Activated CD8-positive, alpha-beta memory T cell treated with anti-CD3 and anti-CD28 coated beads, Interleukin-2, amount 50 U/mL, for 1 hour (primary cell): Measurements from ENCODE around the gene ARHGAP18.

ENCODE experiments used
- DNase-seq: peaks from one replicate; pipeline ENCODE4 v3.0.0-alpha.2; 2020; ENCODE audit errors: extremely low read depth

ARHGAP18 gene

DNA sequence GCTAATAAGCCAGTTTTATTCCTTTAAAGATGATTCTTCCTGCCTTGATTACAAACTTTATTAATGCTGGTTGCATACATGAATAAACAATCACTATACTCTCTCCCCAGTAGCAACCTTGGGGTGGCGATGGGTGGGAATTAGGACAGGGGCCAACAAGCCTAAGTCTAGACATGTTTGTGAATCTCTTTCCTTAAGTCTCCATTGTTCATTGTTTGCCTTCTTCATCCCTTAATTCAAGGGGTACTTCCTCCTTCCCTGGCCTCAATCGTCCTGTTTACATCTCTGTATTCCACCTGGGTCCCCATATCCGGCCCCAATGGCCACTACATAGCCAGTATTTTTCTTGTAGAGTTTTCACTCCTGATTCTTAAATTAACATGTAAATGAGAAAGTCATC lies 66.0 kb downstream of the ARHGAP18 start:
- no peak for DNase-seq

DNA sequence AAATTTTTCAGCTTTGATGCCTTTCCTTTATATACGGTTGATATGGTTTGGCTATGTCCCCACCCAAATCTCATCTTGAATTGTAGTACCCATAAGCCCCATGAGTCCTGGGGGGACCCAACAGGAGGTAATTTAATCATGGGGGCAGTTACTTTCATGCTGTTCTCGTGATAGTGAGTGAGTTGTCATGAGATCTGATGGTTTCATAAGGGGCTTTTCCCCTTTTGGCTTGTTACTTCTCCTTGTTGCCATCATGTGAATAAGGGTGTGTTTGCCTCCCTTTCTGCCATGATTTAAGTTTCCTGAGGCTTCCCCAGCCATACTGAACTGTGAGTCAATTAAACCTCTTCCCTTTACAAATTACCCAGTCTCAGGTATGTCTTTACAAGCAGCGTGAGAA lies 66.8 kb downstream of the ARHGAP18 start:
- DNase-seq: no peak

DNA sequence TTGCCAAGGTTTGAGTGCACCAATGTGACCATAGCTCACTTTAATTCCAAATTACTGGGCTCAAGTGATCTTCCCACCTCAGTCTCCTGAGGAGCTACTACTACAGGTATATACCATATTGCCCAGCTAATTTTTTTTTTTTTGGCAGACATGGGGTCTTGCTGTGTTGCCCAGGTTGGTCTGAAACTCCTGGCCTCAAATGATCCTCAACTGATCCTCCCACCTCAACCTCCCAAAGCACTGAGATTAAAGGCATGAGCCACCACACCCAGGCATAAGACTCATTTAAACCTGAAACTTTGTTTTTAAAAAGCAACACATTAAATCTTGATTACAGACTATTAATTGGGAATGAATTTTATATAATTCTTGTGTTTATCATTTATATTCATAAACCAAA lies 67.7 kb downstream of the ARHGAP18 start:
- DNase-seq: no peak

DNA sequence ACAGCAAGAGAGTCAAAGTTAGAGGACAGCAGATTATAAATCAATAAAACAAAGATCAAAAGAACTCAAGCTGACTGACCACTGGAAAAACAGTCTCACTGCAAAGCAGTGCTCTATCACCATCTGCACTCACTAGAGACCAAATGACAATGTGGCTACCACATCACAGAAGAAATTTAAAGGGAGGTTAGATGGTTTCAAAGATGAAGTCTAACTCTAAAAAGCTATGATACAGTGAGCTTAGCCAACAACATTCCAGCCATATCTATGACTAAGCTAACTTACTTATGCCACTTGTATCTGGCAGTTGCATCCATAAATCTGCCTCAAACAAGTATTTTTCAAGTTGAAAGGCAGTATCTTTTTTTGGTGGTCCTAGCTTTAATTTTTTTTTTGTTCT lies 68.6 kb downstream of the ARHGAP18 start:
- DNase-seq: no peak

DNA sequence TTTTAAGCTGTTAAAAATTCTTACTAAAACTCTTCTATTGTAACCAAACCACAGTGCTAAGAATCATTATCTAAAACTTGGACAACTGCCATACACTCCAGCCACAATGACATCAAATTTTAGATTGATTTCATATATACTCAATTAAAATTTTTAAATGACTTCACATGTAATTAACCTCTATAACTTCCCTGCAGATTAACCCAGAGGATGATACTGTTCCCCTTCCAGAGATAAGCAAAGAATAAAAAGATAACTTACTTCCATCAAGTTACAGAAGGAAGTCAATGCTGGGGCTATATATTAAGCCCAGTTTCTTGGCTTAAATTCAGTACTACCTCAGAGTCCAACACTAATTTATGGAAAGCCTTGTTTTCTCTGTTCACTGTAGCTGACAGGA lies 71.3 kb downstream of the ARHGAP18 start:
- no peak for DNase-seq

DNA sequence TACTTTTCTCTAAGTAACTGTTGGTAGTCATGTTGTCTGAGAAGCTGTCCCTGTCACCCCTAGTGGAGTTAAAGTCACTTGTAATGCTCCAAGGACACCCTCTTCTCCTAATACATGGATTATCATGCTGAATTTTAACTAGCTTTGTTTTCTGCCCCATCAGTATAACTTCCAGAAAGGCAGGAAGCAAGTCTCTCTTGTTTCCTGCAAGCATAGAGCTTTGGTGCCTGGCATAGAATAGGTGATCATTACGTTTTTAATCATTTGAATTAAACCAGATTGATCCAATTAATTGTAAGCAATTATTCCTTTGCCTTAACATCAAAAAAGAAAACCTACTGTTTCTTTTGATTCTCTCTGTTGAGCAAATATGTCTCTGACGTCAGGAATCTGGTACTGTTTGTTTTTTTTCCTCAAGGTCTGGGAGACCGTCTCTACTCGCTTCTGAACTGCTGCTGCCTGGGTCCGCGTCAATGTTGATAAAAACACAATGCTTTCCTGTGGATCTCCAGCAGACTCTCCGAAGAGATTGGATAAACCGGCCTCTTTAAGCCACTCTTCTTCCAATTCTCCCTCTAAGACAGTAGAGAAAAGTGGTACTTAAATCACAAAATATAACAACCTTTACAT lies 71.8 kb downstream of the ARHGAP18 start:
- no peak for DNase-seq

DNA sequence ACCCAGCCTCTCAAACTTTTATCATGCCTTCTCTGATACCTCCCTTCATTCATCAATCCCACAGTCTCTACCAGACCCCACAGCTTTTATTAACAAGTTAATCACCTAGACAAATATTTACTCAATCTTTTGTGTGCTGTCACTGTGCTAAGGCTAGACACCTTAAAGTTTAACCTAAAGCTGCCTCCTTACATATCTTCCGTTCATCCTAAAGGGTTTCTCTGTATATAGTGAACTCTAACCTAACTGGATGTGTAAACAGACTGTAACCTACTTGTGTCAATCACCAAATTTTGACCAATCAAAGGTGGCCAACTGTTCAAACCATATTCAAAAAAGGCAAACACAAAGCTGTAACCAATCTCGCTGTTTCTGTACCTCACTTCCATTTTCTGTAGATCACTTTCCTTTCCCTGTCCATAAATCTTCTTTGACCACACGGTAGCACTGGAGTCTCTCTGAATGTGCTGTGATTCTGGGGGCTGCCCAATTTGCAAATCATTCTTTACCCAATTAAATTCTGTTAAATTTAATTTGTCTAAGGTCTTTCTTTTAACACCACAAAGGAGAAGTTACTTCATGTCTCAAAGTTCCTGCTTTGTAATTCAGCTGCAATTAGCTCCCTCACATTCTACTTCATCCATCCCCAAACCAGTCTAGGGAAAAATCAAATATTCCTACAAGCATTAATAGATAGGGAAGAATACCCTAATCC lies 72.5 kb downstream of the ARHGAP18 start:
- no peak for DNase-seq

DNA sequence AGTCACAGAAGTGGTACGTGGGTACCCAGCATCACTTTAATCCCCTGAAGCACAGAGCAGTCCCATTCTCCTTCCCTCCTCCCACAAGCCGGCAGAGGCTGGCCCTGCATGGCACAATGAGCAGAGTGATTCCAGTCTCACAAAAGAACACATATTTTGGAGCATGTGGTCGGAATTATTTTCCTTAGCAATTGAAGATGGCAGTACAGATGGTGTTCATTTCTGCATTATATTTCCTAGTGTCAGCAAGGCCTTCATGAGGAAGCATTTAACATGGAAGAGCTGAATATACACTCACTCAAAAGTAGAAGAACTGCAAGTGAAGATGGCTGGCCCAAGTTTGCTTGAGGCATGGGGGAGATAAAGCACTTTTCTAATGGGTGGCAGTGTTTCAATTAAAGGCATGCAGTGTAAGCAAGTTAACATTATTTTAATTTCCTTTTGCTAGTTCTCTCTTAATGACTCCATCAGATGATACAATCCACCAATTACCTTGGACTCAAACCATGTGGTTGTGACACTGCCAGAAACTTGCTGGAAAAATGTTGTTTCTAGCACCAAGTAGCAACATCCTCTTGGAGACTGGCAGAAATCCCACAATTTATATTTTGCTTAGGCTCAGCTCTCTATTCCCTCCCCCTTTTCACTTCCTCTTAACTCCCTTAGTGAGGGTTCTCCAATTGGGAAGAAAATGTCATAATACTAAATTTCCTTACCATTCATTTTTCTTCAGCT lies 74.4 kb downstream of the ARHGAP18 start:
- DNase-seq: no peak

DNA sequence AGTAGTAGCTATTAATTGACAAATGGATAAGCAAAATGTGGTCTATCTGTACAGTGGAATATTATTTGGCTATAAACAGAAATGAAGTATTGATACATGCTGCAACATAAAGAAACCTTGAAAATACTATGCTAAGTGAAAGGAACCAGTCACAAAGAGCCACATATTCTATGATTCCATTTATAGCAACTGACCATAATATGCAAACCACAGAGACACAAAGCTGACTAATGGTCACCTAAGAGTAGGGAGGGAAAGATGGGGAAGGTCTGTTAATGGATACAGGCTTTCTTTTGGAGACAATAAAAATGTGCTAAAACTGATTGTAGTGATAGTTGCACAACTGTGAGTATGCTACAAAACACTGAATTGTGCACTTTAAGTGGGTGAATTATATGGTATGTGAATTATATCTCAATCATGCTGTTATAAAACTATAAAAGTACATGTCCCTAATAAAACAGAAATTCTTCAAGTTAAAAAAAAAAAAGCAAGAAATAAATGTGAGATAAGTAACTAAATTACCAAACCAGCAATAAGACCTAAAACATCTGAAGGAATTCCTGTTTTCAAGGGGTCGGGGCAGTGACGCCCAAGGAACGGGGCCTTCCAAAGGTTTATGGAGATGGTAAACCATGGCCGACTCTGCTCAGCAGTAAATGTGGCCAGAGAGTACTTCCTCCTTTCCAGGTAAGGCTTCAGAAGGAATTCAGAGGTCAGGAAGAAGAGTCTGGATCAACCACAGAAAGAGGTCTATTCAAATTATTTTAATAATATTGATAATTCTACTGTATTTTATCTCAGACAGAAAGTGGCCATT lies 75.4 kb downstream of the ARHGAP18 start:
- DNase-seq: no peak

DNA sequence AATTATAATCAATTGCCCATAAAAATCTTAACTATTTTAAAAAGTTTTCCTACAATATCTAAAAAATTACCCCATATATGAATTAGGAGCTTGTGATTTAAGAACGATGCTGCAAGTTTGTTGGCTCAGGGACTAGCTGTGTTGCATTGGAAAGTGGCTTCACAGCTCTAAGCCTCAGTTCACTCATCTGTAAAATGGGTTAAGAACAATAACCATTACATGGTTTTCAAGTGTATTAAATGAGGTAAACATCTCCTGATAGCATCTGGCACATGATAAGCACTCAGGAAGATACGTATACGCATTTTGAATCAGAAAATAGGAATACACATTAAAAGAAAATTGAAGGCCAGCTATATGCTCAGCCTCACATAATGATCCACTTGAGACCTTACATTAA lies 76.4 kb downstream of the ARHGAP18 start:
- no peak for DNase-seq

DNA sequence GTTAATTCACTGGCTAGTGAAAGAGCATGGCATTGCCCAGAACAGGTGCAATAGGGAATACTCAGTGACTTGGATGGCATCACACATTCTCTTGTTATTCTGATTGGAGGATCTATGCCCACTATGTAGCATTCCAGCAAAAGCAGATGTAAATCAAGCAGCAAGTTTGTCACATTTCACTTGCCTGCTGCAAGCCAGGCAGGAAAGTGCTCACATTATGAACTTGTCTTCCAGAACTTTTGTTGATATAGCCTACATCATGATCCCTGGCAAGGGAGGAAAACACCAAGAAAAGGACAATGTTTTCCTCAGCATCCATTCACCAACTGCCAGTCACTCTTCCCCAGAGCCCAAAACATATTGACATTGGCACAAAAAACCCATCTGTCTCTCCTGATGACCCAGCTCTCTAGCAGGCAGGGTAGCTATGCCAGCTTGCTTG lies 77.8 kb downstream of the ARHGAP18 start:
- no peak for DNase-seq

DNA sequence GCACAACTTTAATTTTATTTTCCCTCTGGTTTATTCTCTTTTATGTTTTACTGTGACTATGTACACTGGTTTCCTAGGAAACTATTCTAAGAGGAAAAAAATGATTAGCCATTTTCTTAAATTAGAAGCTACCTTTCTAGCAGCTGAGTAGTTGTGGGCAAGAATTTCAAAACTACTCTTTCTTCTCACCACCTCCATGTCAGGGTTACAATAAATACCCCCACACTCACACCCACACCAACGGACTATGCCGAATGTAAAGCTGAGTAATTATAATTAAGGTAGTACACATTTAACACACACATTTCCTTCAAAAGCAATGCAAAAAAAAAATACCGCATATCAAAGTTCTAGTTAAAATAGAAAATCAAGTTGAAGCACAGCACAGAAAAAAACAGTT lies 78.9 kb downstream of the ARHGAP18 start:
- no peak for DNase-seq

DNA sequence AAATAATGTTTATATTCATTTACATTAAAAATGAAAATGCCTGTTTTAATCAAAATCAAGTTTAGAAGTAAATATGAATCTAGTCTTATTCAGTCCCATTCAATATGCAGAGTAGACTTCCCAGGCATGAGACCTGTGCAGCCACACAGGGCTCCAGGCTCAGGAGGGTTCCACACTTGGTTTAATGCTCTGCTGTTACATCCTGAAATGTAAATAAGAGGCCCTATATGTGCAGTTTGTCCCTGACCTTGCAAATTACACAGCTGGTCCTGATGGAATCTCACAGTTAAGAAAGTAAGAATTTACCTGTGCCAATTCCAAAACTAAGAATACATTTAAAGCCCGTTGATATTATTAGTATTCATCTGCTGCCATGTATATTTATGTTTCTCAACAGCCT lies 79.4 kb downstream of the ARHGAP18 start:
- no peak for DNase-seq

DNA sequence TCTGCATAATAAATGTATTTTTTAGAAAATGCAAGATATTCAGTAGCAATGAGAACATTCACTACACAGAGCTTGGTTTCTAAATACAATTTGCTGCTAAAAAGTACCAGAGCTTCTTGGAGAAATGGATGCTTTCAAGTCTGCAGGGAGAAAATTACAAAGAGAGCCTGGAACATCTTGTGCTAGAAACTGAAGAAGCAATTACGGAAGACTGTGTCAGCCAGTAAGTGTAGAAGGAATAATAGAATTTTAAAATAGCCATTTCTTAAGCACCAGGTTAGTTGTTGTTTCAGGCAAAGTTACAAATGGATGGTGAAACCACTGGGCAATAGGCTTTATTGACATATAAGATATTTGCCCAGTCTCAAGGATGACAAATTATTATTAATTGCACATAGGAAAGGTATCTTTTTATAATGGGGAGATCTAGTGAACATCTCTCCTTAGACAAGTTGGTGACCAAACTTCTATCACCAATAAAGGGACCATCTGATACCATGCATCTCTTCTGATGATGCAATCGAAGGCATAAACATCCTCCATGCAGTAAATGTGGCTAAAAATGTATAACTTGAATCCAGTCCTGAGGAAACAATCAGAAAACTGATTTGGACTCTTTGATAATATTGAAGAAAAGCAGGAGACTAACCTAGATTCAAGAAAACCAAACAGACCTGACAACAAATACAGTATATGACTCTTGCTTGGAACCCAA lies 81.7 kb downstream of the ARHGAP18 start:
- no peak for DNase-seq

DNA sequence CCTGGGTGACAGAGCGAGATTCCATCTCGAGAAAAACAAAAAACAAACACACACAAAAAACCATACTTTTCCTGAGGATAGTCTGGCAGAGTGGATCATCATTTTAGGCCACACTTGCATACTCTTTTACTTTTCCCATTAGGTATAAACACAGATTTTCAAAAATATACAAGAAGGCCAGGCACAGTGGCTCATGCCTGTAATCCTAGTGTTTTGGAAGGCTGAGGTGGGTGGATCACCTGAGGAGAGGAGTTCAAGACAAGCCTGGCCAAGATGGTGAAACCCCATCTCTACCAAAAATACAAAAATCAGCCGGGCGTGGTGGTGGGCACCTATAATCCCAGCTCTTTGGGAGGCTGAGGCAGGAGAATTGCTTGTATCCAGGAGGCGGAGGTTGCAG lies 85.5 kb downstream of the ARHGAP18 start:
- no peak for DNase-seq

DNA sequence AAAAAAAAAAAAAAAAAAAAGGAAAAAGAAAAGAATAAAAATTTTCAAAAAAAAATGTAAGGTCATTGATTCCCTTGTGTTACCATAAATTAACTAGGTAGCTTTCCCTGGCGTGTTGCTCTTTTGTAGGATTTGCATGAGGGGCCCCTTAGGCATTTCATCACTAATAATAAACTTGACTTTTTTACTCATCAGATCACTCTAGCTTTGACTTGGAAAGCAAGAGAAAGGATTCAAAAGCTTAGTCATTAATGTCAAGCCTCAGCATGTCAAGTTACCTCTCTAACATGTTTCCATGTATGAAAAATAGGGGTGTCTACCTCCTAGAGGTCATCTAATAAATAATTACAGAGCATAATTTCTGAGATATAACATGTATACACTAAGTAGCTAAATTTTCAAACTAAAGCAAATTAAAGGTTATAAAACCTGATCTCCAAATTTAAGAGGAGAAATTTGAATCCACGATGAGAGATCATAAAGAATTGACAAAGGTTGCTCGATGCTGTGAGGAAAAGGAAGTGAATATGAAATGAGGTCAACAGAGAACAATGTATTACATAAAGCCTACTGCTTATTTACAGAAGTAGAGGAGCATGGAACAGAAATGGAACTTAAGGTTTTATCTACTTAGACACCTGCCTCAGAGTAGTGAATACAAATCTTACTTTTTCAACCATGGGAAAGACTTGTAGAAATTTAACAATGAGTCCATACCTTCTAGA lies 86.8 kb downstream of the ARHGAP18 start:
- DNase-seq: no peak

DNA sequence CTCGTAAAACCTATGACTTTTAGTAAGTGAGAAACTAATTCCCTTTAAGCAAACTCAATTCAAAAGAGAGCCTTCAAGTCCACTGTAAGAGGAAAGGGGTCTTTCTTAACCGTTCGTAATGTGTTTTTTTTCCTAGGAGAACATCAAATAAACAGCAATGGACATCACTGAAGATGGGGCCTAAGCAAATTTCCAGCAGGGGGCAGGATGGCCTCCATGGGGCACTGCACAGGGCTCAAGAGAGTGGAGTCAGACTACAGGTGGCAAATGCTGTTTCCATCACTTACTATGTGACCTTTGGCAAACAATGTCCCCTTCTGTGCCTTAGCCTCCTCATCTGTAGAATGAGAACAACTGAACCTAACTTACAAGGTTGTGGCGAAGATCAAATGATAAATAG lies 88.7 kb downstream of the ARHGAP18 start:
- no peak for DNase-seq

DNA sequence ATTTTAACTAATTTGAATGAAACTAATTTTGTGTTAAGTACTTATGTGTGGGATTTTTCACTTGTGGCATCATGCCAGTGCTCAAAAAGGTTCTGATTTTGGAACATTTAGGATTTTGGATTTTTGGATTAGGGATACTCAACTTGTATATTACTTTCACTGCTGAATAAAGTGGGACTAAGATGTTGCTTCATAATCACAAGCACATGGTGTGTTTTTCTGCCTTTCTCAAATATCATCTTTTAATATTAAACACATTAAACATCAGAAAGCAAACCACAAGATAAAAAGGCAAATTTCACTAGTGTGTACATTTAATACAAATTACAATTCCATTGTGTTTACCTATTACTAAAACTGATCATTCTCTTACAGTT lies 89.8 kb downstream of the ARHGAP18 start:
- DNase-seq: no peak

DNA sequence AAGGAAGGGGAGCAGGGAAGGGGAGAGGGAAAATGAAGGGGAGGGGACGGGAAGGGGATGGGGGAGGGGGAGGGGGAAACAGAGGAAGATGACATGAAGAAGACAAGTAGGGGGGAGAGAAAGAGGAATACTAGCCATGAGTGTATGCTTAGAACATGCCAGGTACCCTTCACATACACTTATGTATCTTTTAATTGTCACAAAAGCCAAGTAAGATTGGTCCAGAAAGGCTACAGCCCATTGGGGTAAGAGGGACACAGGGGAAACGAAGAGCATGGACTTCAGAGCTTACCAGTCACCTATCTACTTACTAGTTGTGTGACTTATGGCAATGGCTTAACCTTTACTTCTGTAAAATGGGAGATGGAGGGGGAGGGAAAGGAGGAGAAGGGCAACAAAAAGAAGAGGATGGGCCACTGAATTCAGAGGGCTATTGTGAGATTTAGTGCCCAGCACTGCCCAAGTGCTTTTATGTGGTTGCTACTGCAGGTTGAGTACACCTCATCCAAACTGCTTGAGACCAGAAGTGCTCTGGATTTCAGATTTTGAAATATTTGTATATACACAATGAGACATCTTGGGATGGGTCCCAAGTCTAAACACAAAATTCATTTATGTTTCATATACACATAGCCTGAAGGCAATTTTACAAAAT lies 90.3 kb downstream of the ARHGAP18 start:
- DNase-seq: no peak

DNA sequence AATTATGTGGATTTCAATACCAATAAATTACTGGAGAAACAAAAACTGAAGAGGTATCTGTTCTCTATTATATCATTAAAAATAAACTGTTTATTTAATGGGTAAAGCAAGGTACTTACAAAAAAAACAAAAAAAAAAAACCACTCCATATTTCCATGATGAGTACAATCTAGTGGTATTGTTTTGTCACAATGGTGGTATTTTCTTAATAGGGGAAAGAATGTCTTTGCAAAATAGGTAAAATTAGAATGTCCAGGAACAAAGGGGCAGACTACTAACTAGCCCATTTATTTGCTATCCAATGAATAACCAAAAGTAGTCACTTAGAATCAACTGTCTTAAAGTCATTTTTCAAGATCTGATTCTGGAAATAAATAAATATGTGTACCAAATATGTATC lies 92.0 kb downstream of the ARHGAP18 start:
- DNase-seq: no peak
